ENCODE data around the gene ARMC9.
"Not testable (repeated sequence)": the region's sequence is repeated elsewhere in the genome, so short reads cannot be mapped to it uniquely, and the experiment has no call there.

ARMC9 gene

GRCh38 chr2:231394211-231395141 lies 196.0 kb downstream of the ARMC9 start:
- peak overlapping the region; percentile 76 for H3K4me3 Mint-ChIP-seq
- no peak for ATAC-seq
- peaks cover 41% of the 10 kb centered on the region for H3K4me1 Mint-ChIP-seq
- no peak for DNase-seq (ENCODE audit: low spot score in 2 of 2)
- H3K27ac Mint-ChIP-seq = peak overlapping the region; percentile 98
- H3K9me3 Mint-ChIP-seq = no peaks in the 10 kb centered on the region
- no peaks in the 10 kb centered on the region for H3K36me3 Mint-ChIP-seq

- peaks cover 41% of the 10 kb centered on the region for H3K4me1 Mint-ChIP-seq
- ATAC-seq = no peak
Measured at GRCh38 chr2:231395188-231396057, 197.0 kb downstream of the ARMC9 start, which contains the start of gene B3GNT7. B3GNT7 (plus strand) TSS chr2:231395710; CDS start chr2:231395804, 94 bp downstream.

GRCh38 chr2:231396058-231396821 lies 197.8 kb downstream of the ARMC9 start:
- Mint-ChIP-seq H3K27ac (no peak overlapping the region), H3K4me3 (peak overlapping the region; percentile 57), H3K36me3 (no peaks in the 10 kb centered on the region)

More at GRCh38 chr2:231395188-231396057, 197.0 kb downstream of the ARMC9 start, which contains the start of gene B3GNT7:
- H3K9me3 Mint-ChIP-seq = no peaks in the 10 kb centered on the region
- H3K36me3 Mint-ChIP-seq = no peaks in the 10 kb centered on the region
- peak within 1 kb of the TSS; percentile 98 for H3K27ac Mint-ChIP-seq
- peak within 1 kb of the TSS; percentile 76 for H3K4me3 Mint-ChIP-seq
- DNase-seq (ENCODE audit: low spot score in 2 of 2) = peak in 1 of 2 donors; percentile 53

GRCh38 chr2:231397011-231397927 lies 198.8 kb downstream of the ARMC9 start:
- H3K9me3 Mint-ChIP-seq = no peaks in the 10 kb centered on the region
- no peaks in the 10 kb centered on the region for H3K36me3 Mint-ChIP-seq
- peak overlapping the region; percentile 57 for H3K4me3 Mint-ChIP-seq
- H3K4me1 Mint-ChIP-seq = peaks cover 36% of the 10 kb centered on the region
- no peak overlapping the region for H3K27ac Mint-ChIP-seq
- ATAC-seq (peak; percentile 80), DNase-seq (ENCODE audit: low spot score in 2 of 2) (peak in 1 of 2 donors; percentile 55)

More at GRCh38 chr2:231396058-231396821, 197.8 kb downstream of the ARMC9 start:
- no peak for ATAC-seq
- H3K9me3 Mint-ChIP-seq = no peaks in the 10 kb centered on the region
- no peak for DNase-seq (ENCODE audit: low spot score in 2 of 2)
- peaks cover 41% of the 10 kb centered on the region for H3K4me1 Mint-ChIP-seq

GRCh38 chr2:231397928-231398294 lies 199.5 kb downstream of the ARMC9 start:
- no peaks in the 10 kb centered on the region for H3K9me3 Mint-ChIP-seq
- H3K36me3 Mint-ChIP-seq = no peaks in the 10 kb centered on the region
- no peak for DNase-seq (ENCODE audit: low spot score in 2 of 2)
- H3K27ac Mint-ChIP-seq = no peak overlapping the region
- H3K4me3 Mint-ChIP-seq = no peak overlapping the region
- ATAC-seq = no peak
- peaks cover 34% of the 10 kb centered on the region for H3K4me1 Mint-ChIP-seq

- no peak for DNase-seq (ENCODE audit: low spot score in 2 of 2)
- H3K4me1 Mint-ChIP-seq = peaks cover 27% of the 10 kb centered on the region
- H3K9me3 Mint-ChIP-seq = no peaks in the 10 kb centered on the region
- H3K36me3 Mint-ChIP-seq = no peaks in the 10 kb centered on the region
- no peak for ATAC-seq
- H3K4me3 Mint-ChIP-seq = no peak overlapping the region
- H3K27ac Mint-ChIP-seq = no peak overlapping the region
Measured at GRCh38 chr2:231398585-231398984, 200.2 kb downstream of the ARMC9 start.

- peaks cover 21% of the 10 kb centered on the region for H3K4me1 Mint-ChIP-seq
- no peaks in the 10 kb centered on the region for H3K9me3 Mint-ChIP-seq
- DNase-seq (ENCODE audit: low spot score in 2 of 2) = no peak
- H3K36me3 Mint-ChIP-seq = no peaks in the 10 kb centered on the region
- no peak overlapping the region for H3K4me3 Mint-ChIP-seq
- no peak overlapping the region for H3K27ac Mint-ChIP-seq
- ATAC-seq = no peak
Measured at GRCh38 chr2:231399046-231399852, 200.8 kb downstream of the ARMC9 start.

- no peak for ATAC-seq
Measured at GRCh38 chr2:231399853-231400680, 201.6 kb downstream of the ARMC9 start.

GRCh38 chr2:231400681-231401080 lies 202.2 kb downstream of the ARMC9 start:
- H3K4me1 Mint-ChIP-seq = peaks cover 19% of the 10 kb centered on the region
- not testable (repeated sequence) for H3K9me3 Mint-ChIP-seq, ATAC-seq

More at GRCh38 chr2:231399853-231400680, 201.6 kb downstream of the ARMC9 start:
- Mint-ChIP-seq H3K4me3 (no peak overlapping the region), H3K27ac (no peak overlapping the region), H3K36me3 (no peaks in the 10 kb centered on the region), H3K9me3 (no peaks in the 10 kb centered on the region), H3K4me1 (peaks cover 14% of the 10 kb centered on the region)
- DNase-seq (ENCODE audit: low spot score in 2 of 2) = no peak

GRCh38 chr2:231401101-231401500 lies 202.7 kb downstream of the ARMC9 start:
- not testable (repeated sequence) for H3K27ac Mint-ChIP-seq; H3K36me3 Mint-ChIP-seq; H3K4me3 Mint-ChIP-seq; ATAC-seq; DNase-seq (ENCODE audit: low spot score in 2 of 2); H3K9me3 Mint-ChIP-seq
- peaks cover 24% of the 10 kb centered on the region for H3K4me1 Mint-ChIP-seq

More at GRCh38 chr2:231400681-231401080, 202.2 kb downstream of the ARMC9 start:
- not testable (repeated sequence) for H3K4me3 Mint-ChIP-seq; DNase-seq (ENCODE audit: low spot score in 2 of 2); H3K27ac Mint-ChIP-seq; H3K36me3 Mint-ChIP-seq

- peaks cover 12% of the 10 kb centered on the region for H3K4me1 Mint-ChIP-seq
- not testable (repeated sequence) for ATAC-seq; H3K4me3 Mint-ChIP-seq; H3K9me3 Mint-ChIP-seq; H3K27ac Mint-ChIP-seq; DNase-seq (ENCODE audit: low spot score in 2 of 2); H3K36me3 Mint-ChIP-seq
Measured at GRCh38 chr2:231403421-231404182, 205.2 kb downstream of the ARMC9 start.

- not testable (repeated sequence) for H3K4me3 Mint-ChIP-seq; ATAC-seq; H3K27ac Mint-ChIP-seq; H3K9me3 Mint-ChIP-seq; H3K36me3 Mint-ChIP-seq; DNase-seq (ENCODE audit: low spot score in 2 of 2)
- H3K4me1 Mint-ChIP-seq = peaks cover 12% of the 10 kb centered on the region
Measured at GRCh38 chr2:231404183-231404578, 205.8 kb downstream of the ARMC9 start.

Measured in stimulated activated effector memory CD8-positive, alpha-beta T cell treated with anti-CD3 and anti-CD28 coated beads, Interleukin-12 subunit alpha, Interleukin-12 subunit beta, amount 100 ng/mL, for 72 hours (primary cell).